Measurements from ENCODE around the gene PDPK1. TPM values are rescaled to one million over a fixed set of nuclear protein-coding genes. Genes with fewer than 3 reads are reported as not detected.

Gene PDPK1
- total RNA-seq, 4 donors from 2014 or later: 28.6 to 41.7 (median 32.4) TPM

GRCh38 chr16:2500430-2500917, 37.3 kb upstream of the PDPK1 start:
- TF ChIP-seq CTCF (IDR thresholded peaks at IDR 0.05) (no peak), POLR2A (IDR thresholded peaks at IDR 0.05) (no peak), EP300 (IDR thresholded peaks at IDR 0.05) (no peak)
- 74 to 77% methylated on average over 15 to 16 of the region's 20 CpGs for WGBS, 2 donors
- peak overlapping the region in 1 of 4 donors; percentile 73 for H3K27ac ChIP-seq

GRCh38 chr16:2500918-2501750, 36.7 kb upstream of the PDPK1 start:
- Histone ChIP-seq H3K9me3 (no peaks in the 10 kb centered on the region), H3K27ac (peak overlapping the region in 3 of 4 donors; percentile 55 to 73 (median 71)), H3K4me3 (peak overlapping the region; percentile 2 to 37 (median 17)), H3K36me3 (peaks cover 0 to 39% (median 0%) of the 10 kb centered on the region in 3 donors), H3K27me3 (no peaks in the 10 kb centered on the region), H3K4me1 (peaks cover 0 to 43% (median 20%) of the 10 kb centered on the region in 4 donors)
- peak; percentile 73 to 86 for DNase-seq (ENCODE audit: low spot score in 2 of 2)
- 3% methylated on average over 12 to 13 of the region's 23 CpGs for WGBS, 2 donors
- no peak for TF ChIP-seq POLR2A (IDR thresholded peaks at IDR 0.05)
- peak; percentile 39 to 47 for TF ChIP-seq EP300 (IDR thresholded peaks at IDR 0.05)
- peak; percentile 97 to 99 (median 99) for TF ChIP-seq CTCF (IDR thresholded peaks at IDR 0.05)

More at GRCh38 chr16:2500430-2500917, 37.3 kb upstream of the PDPK1 start:
- H3K9me3 ChIP-seq: no peaks in the 10 kb centered on the region
- no peak for DNase-seq (ENCODE audit: low spot score in 2 of 2)
- H3K4me3 ChIP-seq: no peak overlapping the region
- no peaks in the 10 kb centered on the region for H3K27me3 ChIP-seq
- peaks cover 0 to 43% (median 20%) of the 10 kb centered on the region in 4 donors for H3K4me1 ChIP-seq
- H3K36me3 ChIP-seq: peaks cover 0 to 42% (median 0%) of the 10 kb centered on the region in 3 donors

- H3K27me3 ChIP-seq: no peaks in the 10 kb centered on the region
- TF ChIP-seq CTCF (IDR thresholded peaks at IDR 0.05) (no peak), POLR2A (IDR thresholded peaks at IDR 0.05) (no peak), EP300 (IDR thresholded peaks at IDR 0.05) (no peak)
- peak overlapping the region in 3 of 4 donors; percentile 44 to 73 (median 52) for H3K27ac ChIP-seq
- peaks cover 0 to 39% (median 18%) of the 10 kb centered on the region in 4 donors for H3K4me1 ChIP-seq
- WGBS, 2 donors: 63 to 64% methylated on average over 15 of the region's 18 CpGs
- H3K9me3 ChIP-seq: no peaks in the 10 kb centered on the region
- peak overlapping the region in 1 of 4 donors; percentile 37 for H3K4me3 ChIP-seq
- DNase-seq (ENCODE audit: low spot score in 2 of 2): no peak
- H3K36me3 ChIP-seq: peaks cover 0 to 28% (median 0%) of the 10 kb centered on the region in 3 donors
Measured at GRCh38 chr16:2501946-2502895, 35.6 kb upstream of the PDPK1 start.

- Histone ChIP-seq H3K9me3 (no peaks in the 10 kb centered on the region), H3K4me1 (peaks cover 0 to 27% (median 16%) of the 10 kb centered on the region in 4 donors), H3K27ac (no peak overlapping the region), H3K4me3 (no peak overlapping the region), H3K27me3 (no peaks in the 10 kb centered on the region), H3K36me3 (no peaks in the 10 kb centered on the region)
- WGBS, 2 donors: 86 to 87% methylated on average over 14 of the region's 14 CpGs
- DNase-seq (ENCODE audit: low spot score in 2 of 2): no peak
- TF ChIP-seq CTCF (IDR thresholded peaks at IDR 0.05) (no peak), POLR2A (IDR thresholded peaks at IDR 0.05) (no peak), EP300 (IDR thresholded peaks at IDR 0.05) (no peak)
Measured at GRCh38 chr16:2505695-2506094, 32.1 kb upstream of the PDPK1 start.

All from tibial nerve (tissue), 4 donors.